Adipose tissue (tissue), 3 donors: Measurements from ENCODE around the gene MICAL3. TPM values are rescaled to one million over a fixed set of nuclear protein-coding genes. Genes with fewer than 3 reads are reported as not detected.

ENCODE experiments used
- H3K27ac ChIP-seq: one replicate; pipeline ENCODE4 v1.5.1; 2013; ENCODE audit warnings: low read depth, low read length
- WGBS, 3 donors: extraction: QIAGEN DNeasy Blood & Tissue Kit; methylation state at CpG; one replicate each; pipeline ENCODE4 v1.1.7; 2013; 5-methylcytosine and 5-hydroxymethylcytosine counted together
- polyA plus RNA-seq, 3 donors: library from polyadenylated mRNA; stranded (reverse); fragments of 200-250 nt; gene quantifications; one replicate each; pipeline ENCODE4 v1.2.3, GENCODE V29; 2013
- donor health status: healthy with polysubstance abuse.
- donor health status: Bipolar disorder and iron deficiency.
- donor health status: healthy.

MICAL3 gene
- polyA plus RNA-seq, 3 donors, result 7.9 to 12.1 (median 11.7) TPM

GRCh38 chr22:17875156-17875555 is 149.2 kb downstream of the MICAL3 start:
- WGBS, 3 donors, result 96% methylated on average over 15 of the region's 15 CpGs
- H3K27ac ChIP-seq, result no peak overlapping the region

GRCh38 chr22:17874231-17874905 is 150.0 kb downstream of the MICAL3 start:
- WGBS, 3 donors, result 93 to 94% (median 94%) methylated on average over 15 of the region's 15 CpGs
- H3K27ac ChIP-seq, result no peak overlapping the region

GRCh38 chr22:17873804-17874203 is 150.6 kb downstream of the MICAL3 start:
- H3K27ac ChIP-seq, result no peak overlapping the region
- WGBS, 3 donors, result 94 to 96% (median 95%) methylated on average over 10 of the region's 10 CpGs

GRCh38 chr22:17873116-17873515 is 151.2 kb downstream of the MICAL3 start:
- H3K27ac ChIP-seq, result no peak overlapping the region
- WGBS, 3 donors, result 92 to 93% (median 92%) methylated on average over 14 of the region's 14 CpGs

- WGBS, 3 donors, result 81 to 86% (median 85%) methylated on average over 7 of the region's 7 CpGs
- H3K27ac ChIP-seq, result no peak overlapping the region
Measured at GRCh38 chr22:17872471-17872870, 151.9 kb downstream of the MICAL3 start.

- no peak overlapping the region for H3K27ac ChIP-seq
- WGBS, 3 donors, result 92 to 97% (median 96%) methylated on average over 32 of the region's 32 CpGs
Measured at GRCh38 chr22:17871726-17872458, 152.5 kb downstream of the MICAL3 start.

GRCh38 chr22:17870407-17870806 is 154.0 kb downstream of the MICAL3 start:
- no peak overlapping the region for H3K27ac ChIP-seq
- WGBS, 3 donors, result 71 to 93% (median 86%) methylated on average over 8 of the region's 8 CpGs

- H3K27ac ChIP-seq, result no peak overlapping the region
- WGBS, 3 donors, result 73 to 85% (median 77%) methylated on average over 9 of the region's 9 CpGs
Measured at GRCh38 chr22:17869285-17870096, 154.9 kb downstream of the MICAL3 start.

GRCh38 chr22:17868771-17869170 is 155.6 kb downstream of the MICAL3 start:
- H3K27ac ChIP-seq, result no peak overlapping the region

GRCh38 chr22:17867160-17867785 is 157.1 kb downstream of the MICAL3 start:
- 30 to 58% (median 38%) methylated on average over 9 of the region's 9 CpGs for WGBS, 3 donors
- no peak overlapping the region for H3K27ac ChIP-seq

More at GRCh38 chr22:17868771-17869170, 155.6 kb downstream of the MICAL3 start:
- 87 to 93% (median 92%) methylated on average over 10 of the region's 10 CpGs for WGBS, 3 donors

- WGBS, 3 donors, result 78 to 90% (median 83%) methylated on average over 7 of the region's 7 CpGs
- H3K27ac ChIP-seq, result no peak overlapping the region
Measured at GRCh38 chr22:17866621-17867020, 157.7 kb downstream of the MICAL3 start.

GRCh38 chr22:17866127-17866526 is 158.2 kb downstream of the MICAL3 start:
- no peak overlapping the region for H3K27ac ChIP-seq
- WGBS, 3 donors, result 83 to 94% (median 94%) methylated on average over 5 of the region's 5 CpGs

- 95 to 97% (median 95%) methylated on average over 23 of the region's 23 CpGs for WGBS, 3 donors
- no peak overlapping the region for H3K27ac ChIP-seq
Measured at GRCh38 chr22:17865183-17866055, 158.9 kb downstream of the MICAL3 start.

- 95 to 96% (median 95%) methylated on average over 25 to 27 of the region's 27 CpGs for WGBS, 3 donors
- H3K27ac ChIP-seq, result no peak overlapping the region
Measured at GRCh38 chr22:17864398-17865182, 159.8 kb downstream of the MICAL3 start.

- no peak overlapping the region for H3K27ac ChIP-seq
- WGBS, 3 donors, result 71 to 93% (median 75%) methylated on average over 9 of the region's 9 CpGs
Measured at GRCh38 chr22:17862646-17863181, 161.6 kb downstream of the MICAL3 start.

- no peak overlapping the region for H3K27ac ChIP-seq
Measured at GRCh38 chr22:17861909-17862308, 162.5 kb downstream of the MICAL3 start.

More at GRCh38 chr22:17861909-17862308, 162.5 kb downstream of the MICAL3 start:
- 86 to 91% (median 89%) methylated on average over 5 of the region's 5 CpGs for WGBS, 3 donors
